H1 (cell line): ENCODE measurements around the gene EPN2. TPM values are rescaled to one million over a fixed set of nuclear protein-coding genes. Genes with fewer than 3 reads are reported as not detected.

Source experiments
- USF2 ChIP-seq: IDR thresholded peaks from 2 replicates; pipeline ENCODE4 v1.6.1; 2011; ENCODE audit warnings: low read length, improper control_type of control experiment
- polyA plus RNA-seq, 7 experiments: library from polyadenylated mRNA; depleted of rRNA in 3 of 7; stranded (reverse) in 5 of 7; unstranded in 2 of 7; fragments of >200 nt in 5 of 7; fragments of 200-250 nt in 2 of 7; gene quantifications; 1 replicate in 5 of 7; 2 replicates in 1 of 7; 4 replicates in 1 of 7; pipeline versions ENCODE4 v1.2.1 to v1.2.3, GENCODE V29; 2011 to 2013; ENCODE audit warnings: missing spikeins in 2 of 7, mixed read lengths in 2 of 7
- total RNA-seq: library from RNA; stranded (reverse); fragmentation: NEBNext Ultra II Directional; extraction: Animal tissue kit (Norgen Biotek cat#: 25700); gene quantifications from 2 replicates; pipeline ENCODE4 v1.2.1, GENCODE V29; 2021

The EPN2 gene
- total and polyA plus RNA-seq, 2 of the 8 experiments (the other 6 are each of a cell fraction or from before 2014, with no cell fraction given), result 28.7 to 55.8 TPM

- TF ChIP-seq USF2, result no peak
- TF ChIP-seq, all 59 proteins: peak for 0
These were observed 82.8 kb downstream of the EPN2 start (continued) for GRCh38 chr17:19319771-19320505.
